Thoracic aorta (tissue), 2 donors: Measurements from ENCODE around the gene TMPRSS4. TPM values are rescaled to one million over a fixed set of nuclear protein-coding genes. Genes with fewer than 3 reads are reported as not detected.

Experiments
- ATAC-seq: fragments of 150-250 bp; one replicate; pipeline ENCODE4 v1.8.0; 2017; ENCODE audit warnings: low read depth; ENCODE audit not compliant: insufficient number of reproducible peaks, low FRiP score
- DNase-seq: peaks from one replicate; pipeline ENCODE4 v3.0.0-alpha.2; 2020; ENCODE audit warnings: low spot score
- H3K27ac ChIP-seq, 2 donors: fragments of 200-600 bp; sonication (generic); 1 replicate in 1 of 2; 2 replicates in 1 of 2; pipeline ENCODE4 v1.5.1; 2016; ENCODE audit warnings: mild to moderate bottlenecking in 2 of 2, moderate library complexity in 2 of 2
- H3K27me3 ChIP-seq: fragments of 200-600 bp; sonication (generic); replicated peaks from 2 replicates; pipeline ENCODE4 v1.6.0; 2016; ENCODE audit warnings: mild to moderate bottlenecking; ENCODE audit not compliant: insufficient read depth
- H3K36me3 ChIP-seq: fragments of 200-600 bp; sonication (generic); one replicate; pipeline ENCODE4 v1.5.1; 2016
- H3K4me1 ChIP-seq, 2 donors: fragments of 200-600 bp; sonication (generic); 1 replicate in 1 of 2; 2 replicates in 1 of 2; pipeline versions ENCODE4 v1.5.1 to v1.6.0; 2016; ENCODE audit warnings: low read depth in 2 of 2, mild to moderate bottlenecking in 1 of 2; ENCODE audit not compliant: control insufficient read depth in 1 of 2
- H3K4me3 ChIP-seq: fragments of 200-600 bp; sonication (generic); 2 replicates; pipeline ENCODE4 v1.5.1; 2016; ENCODE audit warnings: mild to moderate bottlenecking
- H3K9me3 ChIP-seq: fragments of 200-600 bp; sonication (generic); 2 replicates; pipeline ENCODE4 v1.5.1; 2016
- total RNA-seq, 2 donors: library from RNA; depleted of rRNA; stranded (reverse); fragments of >200 nt; gene quantifications; one replicate each; pipeline versions ENCODE4 v1.1.0 to v1.2.3, GENCODE V29; 2016
- TF ChIP-seq, protein P1 (sequence below): fragments of 200-600 bp; sonication (generic); IDR thresholded peaks from one replicate; pipeline ENCODE4 v1.5.1; 2019; ENCODE audit warnings: antibody characterized with exemption

TMPRSS4 gene
- total RNA-seq, 2 donors from 2014 or later, result 2.2 TPM; not detected in 1

DNA sequence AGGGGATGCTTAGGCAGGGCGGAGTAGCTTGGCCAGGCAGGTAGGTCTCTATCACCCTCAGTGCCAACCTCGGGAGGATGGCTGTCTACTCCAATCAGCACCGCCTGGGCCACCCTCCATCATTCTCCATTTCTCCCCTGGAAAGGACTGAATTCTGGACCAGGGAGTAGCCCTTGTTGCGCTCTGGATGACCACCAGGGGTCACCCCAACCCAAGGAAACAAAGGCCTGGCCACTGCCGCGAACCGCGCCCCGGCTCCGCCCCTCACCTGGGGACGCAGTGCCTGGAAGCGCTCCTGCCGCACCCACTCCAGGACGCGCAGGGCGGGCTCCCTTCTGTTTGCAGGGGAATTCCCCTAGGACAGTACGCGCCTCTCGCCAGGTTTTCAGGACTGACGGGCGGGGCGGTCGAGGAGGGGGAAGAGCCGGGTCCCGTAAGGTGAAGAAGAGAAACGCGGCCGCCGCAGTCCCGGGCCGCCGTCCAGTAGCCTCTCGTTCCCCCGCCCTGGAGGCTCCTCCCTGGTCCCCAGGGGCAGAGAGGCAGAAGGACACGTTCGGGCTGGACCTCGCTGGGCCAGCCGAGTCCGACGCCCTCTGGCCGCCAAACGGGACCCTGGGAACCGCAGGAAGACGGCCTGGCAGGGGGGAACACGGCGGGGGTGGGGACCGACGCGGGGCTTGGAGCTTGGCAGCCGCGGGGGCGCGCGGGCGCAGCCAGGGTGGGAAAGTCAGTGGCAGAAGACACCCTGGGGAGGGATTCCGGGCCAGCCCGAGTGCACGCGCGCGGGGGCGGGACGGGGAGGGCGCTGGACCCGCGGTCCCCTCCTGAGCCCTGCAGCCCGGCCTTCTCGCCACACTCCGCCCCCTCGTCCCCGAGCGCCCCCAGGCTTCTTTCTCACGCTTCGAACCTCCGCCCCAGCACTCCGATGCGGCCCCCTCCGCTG lies 68.7 kb downstream of the TMPRSS4 start:
- Histone ChIP-seq H3K27ac (no peak overlapping the region), H3K9me3 (no peaks in the 10 kb centered on the region), H3K4me3 (peak overlapping the region; percentile 72), H3K36me3 (no peaks in the 10 kb centered on the region), H3K27me3 (no peaks in the 10 kb centered on the region), H3K4me1 (peaks cover 0 to 7% of the 10 kb centered on the region in 2 donors)
- TF ChIP-seq, protein P1, sequence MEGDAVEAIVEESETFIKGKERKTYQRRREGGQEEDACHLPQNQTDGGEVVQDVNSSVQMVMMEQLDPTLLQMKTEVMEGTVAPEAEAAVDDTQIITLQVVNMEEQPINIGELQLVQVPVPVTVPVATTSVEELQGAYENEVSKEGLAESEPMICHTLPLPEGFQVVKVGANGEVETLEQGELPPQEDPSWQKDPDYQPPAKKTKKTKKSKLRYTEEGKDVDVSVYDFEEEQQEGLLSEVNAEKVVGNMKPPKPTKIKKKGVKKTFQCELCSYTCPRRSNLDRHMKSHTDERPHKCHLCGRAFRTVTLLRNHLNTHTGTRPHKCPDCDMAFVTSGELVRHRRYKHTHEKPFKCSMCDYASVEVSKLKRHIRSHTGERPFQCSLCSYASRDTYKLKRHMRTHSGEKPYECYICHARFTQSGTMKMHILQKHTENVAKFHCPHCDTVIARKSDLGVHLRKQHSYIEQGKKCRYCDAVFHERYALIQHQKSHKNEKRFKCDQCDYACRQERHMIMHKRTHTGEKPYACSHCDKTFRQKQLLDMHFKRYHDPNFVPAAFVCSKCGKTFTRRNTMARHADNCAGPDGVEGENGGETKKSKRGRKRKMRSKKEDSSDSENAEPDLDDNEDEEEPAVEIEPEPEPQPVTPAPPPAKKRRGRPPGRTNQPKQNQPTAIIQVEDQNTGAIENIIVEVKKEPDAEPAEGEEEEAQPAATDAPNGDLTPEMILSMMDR, result peak; percentile 92
- no peak for ATAC-seq
- peak; percentile 18 for DNase-seq

DNA sequence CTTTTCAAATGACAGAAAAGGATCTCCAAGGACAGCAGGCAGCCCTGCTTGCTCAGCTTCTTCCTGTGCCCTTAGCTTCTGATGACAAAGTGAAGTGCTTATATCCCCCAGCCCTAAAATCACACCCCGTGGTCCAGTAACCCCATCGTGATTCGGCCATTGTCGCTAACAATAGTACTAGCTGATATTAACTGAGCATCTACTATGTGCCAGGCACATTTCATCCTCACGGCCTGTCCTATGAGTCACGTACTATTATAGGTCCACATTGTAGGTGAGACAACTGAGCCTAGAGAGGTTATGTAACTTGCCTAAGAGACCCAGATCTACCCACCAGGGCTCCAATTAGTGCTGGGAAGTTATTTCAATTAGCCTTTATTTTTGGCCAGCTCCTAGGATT lies 69.7 kb downstream of the TMPRSS4 start:
- Histone ChIP-seq H3K4me3 (no peak overlapping the region), H3K4me1 (peaks cover 0 to 7% of the 10 kb centered on the region in 2 donors), H3K27me3 (no peaks in the 10 kb centered on the region), H3K27ac (no peak overlapping the region), H3K9me3 (no peaks in the 10 kb centered on the region), H3K36me3 (no peaks in the 10 kb centered on the region)
- DNase-seq (no peak), ATAC-seq (no peak)
- TF ChIP-seq, protein P1, result no peak

DNA sequence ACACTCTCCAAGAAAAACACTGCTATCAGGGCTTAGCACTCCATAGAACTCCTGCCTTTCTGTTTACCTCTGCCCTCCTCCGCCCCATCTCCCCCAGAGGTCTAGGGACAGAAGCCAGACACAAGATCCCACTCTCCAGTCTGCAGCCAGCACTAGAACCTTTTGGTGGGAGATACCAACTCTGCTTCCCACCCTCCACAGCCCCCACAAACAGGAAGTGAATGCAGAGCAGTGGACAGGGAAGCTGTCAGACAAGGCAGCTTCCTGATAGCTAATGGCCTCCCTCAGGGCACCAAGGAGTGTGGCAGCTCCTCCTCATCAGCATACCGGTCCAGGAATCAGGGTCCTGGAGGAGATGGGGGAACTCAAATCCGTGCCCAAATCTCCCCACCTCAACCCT lies 70.6 kb downstream of the TMPRSS4 start:
- Histone ChIP-seq H3K27ac (no peak overlapping the region), H3K4me1 (peaks cover 0 to 15% of the 10 kb centered on the region in 2 donors), H3K4me3 (no peak overlapping the region), H3K36me3 (no peaks in the 10 kb centered on the region), H3K27me3 (peaks cover 6% of the 10 kb centered on the region), H3K9me3 (no peaks in the 10 kb centered on the region)
- DNase-seq (no peak), ATAC-seq (no peak)
- TF ChIP-seq, protein P1, result no peak

DNA sequence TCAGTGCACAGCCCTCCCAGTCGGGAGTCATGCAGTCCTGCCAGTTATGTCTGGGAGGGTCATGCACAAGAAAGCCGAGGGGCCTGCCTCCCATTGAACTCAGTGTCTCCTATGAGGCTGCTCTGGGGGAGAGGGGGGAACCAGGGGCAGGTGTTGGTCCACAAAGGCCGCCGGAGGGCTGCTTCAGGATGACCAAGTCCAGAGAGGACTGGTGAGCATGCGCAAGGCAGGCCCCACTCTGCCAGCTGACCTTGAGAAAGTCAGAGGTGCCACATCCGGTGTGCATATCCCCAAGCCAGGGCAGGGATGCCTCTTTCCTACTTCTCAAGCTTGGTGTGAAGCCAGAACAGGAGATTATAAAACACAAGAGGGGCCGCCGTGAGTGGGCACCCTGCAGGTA lies 71.4 kb downstream of the TMPRSS4 start:
- Histone ChIP-seq H3K9me3 (no peaks in the 10 kb centered on the region), H3K36me3 (no peaks in the 10 kb centered on the region), H3K4me1 (peaks cover 0 to 22% of the 10 kb centered on the region in 2 donors), H3K27ac (no peak overlapping the region), H3K4me3 (no peak overlapping the region), H3K27me3 (peaks cover 8% of the 10 kb centered on the region)
- DNase-seq, result no peak
- TF ChIP-seq, protein P1, result no peak
- ATAC-seq, result no peak

DNA sequence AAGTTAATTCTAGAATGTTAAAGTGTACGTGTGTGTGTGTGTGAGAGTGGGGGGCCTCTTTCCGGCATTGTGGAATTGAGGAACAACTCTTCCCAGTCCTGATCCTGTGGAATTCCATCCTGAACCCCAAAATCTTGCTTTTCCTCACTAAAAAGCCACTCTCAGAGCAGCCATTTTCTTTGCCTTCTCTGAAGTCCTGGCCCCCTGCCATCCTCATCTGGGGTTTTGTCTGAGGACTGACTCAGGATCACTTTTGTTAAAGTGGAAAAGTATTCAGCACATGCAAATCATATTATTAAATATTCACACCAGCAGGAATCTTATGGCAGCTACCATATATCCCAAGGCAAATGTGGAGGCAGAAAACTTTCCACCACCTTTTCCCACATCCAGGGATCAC lies 72.0 kb downstream of the TMPRSS4 start:
- Histone ChIP-seq H3K9me3 (no peaks in the 10 kb centered on the region), H3K4me1 (peaks cover 0 to 23% of the 10 kb centered on the region in 2 donors), H3K27ac (no peak overlapping the region), H3K36me3 (no peaks in the 10 kb centered on the region), H3K4me3 (no peak overlapping the region), H3K27me3 (peaks cover 8% of the 10 kb centered on the region)
- TF ChIP-seq, protein P1, result no peak
- DNase-seq (no peak), ATAC-seq (no peak)
